Gastrocnemius medialis (tissue), 4 donors: ENCODE results near the gene ROPN1L.

Source experiments
- POLR2A ChIP-seq, 2 donors: fragments of 450-650 bp; IDR thresholded peaks; one replicate each; pipeline ENCODE4 v1.6.1; 2017; ENCODE audit warnings: antibody characterized with exemption in 2 of 2, mild to moderate bottlenecking in 2 of 2, moderate library complexity in 2 of 2
- TF ChIP-seq, protein P1 (sequence below), 5 experiments: fragments of 450-650 bp in 3 of 5; fragments of 200-600 bp in 2 of 5; sonication (generic) in 2 of 5; IDR thresholded peaks in 4 of 5; conservative IDR thresholded peaks in 1 of 5; 1 replicate in 4 of 5; 2 replicates in 1 of 5; pipeline ENCODE4 v1.5.1; 2016 to 2019; ENCODE audit warnings: antibody characterized with exemption in 5 of 5, mild to moderate bottlenecking in 3 of 5, moderate library complexity in 3 of 5

DNA sequence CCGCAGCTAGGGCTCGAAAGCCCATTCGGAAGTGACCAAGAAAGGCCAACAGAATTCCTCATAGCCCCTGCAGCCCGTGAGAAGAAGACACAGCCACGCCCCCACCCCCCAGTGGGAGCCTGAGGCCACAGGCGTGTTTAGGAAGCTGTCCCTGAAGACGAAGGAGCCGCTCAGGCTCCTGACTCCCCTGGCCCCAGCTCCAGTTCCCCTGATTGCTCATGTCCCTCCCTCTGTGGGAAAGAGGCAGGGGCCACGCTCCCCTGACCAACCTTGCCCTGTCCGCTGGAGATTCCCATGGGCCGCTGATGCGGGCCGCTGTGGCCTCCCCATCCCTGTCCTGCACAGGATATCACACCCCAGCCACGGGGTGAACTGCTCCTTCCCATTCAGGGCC lies 13.6 kb downstream of the ROPN1L start:
- TF ChIP-seq, protein P1, sequence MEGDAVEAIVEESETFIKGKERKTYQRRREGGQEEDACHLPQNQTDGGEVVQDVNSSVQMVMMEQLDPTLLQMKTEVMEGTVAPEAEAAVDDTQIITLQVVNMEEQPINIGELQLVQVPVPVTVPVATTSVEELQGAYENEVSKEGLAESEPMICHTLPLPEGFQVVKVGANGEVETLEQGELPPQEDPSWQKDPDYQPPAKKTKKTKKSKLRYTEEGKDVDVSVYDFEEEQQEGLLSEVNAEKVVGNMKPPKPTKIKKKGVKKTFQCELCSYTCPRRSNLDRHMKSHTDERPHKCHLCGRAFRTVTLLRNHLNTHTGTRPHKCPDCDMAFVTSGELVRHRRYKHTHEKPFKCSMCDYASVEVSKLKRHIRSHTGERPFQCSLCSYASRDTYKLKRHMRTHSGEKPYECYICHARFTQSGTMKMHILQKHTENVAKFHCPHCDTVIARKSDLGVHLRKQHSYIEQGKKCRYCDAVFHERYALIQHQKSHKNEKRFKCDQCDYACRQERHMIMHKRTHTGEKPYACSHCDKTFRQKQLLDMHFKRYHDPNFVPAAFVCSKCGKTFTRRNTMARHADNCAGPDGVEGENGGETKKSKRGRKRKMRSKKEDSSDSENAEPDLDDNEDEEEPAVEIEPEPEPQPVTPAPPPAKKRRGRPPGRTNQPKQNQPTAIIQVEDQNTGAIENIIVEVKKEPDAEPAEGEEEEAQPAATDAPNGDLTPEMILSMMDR (IDR thresholded peaks at IDR 0.05 in 4 of 5, conservative IDR thresholded peaks at IDR 0.05 in 1 of 5): no peak
- TF ChIP-seq POLR2A (IDR thresholded peaks at IDR 0.05): no peak
